GM21723 (cell line): ENCODE results near the gene ANKS1B.

Experiments
- ATAC-seq: cut with Tn5 transposase; IDR thresholded peaks from one replicate; pipeline ENCODE4 v1.9.1; 2021; ENCODE audit warnings: mild to moderate bottlenecking, moderate library complexity; ENCODE audit not compliant: unreplicated experiment

The ANKS1B gene

DNA sequence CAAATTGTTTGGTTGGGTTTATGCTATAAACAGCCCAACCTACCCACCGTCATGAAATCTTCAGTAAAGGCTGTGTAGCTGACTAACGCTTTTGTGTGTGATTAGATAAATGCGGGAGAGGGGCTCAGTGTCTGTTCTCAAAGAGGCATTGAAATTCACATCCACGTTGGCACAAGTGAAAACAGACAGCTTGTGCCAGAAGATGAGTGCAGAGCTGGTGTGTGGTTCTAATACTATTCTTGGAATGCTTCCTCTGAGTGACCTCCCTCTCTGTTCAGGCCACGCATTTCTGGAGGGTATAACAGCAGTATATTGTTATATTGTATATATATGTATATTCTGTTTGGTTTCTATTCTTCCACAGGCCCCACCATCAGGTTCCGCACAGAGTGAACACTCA is 1075.9 kb downstream of the ANKS1B start:
- ATAC-seq: no peak

DNA sequence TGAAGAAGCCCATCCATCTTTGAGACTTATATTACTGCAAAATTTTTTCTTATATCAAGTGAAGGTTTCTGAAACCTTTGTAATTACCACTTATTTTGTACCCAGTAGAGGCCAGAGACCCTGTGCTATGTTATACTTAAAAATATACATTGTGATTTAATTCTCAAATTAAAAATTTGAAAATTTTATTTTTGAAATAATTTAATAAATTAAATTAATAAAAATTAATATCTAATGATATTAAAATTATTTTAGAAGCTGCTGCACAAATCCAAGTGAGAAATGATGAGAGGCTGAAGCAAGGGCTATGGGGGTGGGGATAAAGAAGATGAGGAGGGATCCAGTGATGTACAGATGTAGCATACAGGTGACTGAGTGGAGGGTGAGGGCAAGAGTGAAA is 1080.9 kb downstream of the ANKS1B start:
- ATAC-seq: no peak

DNA sequence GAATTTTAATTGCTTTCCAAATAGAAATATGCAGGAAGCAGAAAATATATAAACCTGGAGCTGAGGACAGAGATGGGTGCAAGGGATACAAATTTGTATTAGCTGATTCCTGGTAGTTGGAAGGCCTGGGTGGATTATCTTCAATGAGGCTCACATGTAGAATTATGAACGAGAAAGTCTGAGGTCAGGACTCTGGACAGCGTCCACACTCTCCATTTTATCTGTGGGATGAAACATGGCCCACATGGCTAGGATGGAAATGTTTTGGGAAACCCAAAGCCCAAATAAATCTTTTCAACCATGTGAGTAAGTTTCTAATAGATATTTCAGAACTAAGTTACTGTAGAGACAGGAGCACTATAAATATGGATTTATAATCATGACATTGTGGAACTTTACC is 1083.5 kb downstream of the ANKS1B start:
- no peak for ATAC-seq

DNA sequence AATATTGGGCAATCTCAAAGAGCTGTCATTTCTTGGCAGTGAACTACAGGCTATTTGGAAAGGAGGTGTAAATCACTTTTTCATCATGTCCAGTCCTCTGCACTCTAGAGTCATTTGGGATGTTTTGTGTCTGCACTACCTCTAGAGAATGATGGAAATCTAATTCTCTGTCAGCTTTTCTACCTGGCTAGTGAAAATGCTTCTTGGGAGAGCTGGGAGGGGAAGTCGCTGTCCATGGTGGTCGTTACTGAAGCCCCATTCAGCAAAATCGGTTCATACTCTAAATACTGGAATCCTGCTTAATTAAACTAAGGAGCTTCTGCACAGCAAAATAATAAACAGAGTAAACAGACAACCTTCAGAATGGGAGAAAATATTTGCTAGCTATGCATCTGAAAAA is 1087.8 kb downstream of the ANKS1B start:
- no peak for ATAC-seq

DNA sequence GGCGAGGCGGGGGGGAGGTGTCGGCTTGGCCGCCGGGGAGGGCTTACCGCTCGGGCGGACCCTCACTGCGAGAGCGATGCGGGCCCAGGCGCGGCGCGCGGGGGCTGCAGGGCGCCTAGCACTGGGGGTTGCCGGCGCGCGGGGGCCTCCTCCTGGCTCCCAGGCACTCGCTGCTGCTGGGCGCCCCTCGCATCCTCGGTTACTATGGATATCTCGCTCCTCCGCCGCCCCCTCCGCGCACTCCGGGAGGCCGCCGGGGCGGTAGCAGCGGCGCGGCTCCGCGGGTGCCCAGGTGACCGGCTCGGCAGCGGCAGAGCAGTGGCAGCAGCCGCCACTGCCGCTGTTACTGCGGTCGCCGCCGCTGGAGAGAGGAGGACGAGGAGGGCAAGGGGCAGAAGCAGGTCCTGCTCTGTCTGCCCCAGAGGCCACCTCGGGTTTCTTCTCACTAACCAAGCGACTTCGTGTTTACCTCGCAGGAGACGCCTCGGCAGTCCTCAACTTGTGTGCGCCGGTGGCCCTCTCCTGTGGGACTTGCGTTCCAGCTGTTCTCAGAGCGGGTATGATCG is 1089.6 kb downstream of the ANKS1B start:
- no peak for ATAC-seq

DNA sequence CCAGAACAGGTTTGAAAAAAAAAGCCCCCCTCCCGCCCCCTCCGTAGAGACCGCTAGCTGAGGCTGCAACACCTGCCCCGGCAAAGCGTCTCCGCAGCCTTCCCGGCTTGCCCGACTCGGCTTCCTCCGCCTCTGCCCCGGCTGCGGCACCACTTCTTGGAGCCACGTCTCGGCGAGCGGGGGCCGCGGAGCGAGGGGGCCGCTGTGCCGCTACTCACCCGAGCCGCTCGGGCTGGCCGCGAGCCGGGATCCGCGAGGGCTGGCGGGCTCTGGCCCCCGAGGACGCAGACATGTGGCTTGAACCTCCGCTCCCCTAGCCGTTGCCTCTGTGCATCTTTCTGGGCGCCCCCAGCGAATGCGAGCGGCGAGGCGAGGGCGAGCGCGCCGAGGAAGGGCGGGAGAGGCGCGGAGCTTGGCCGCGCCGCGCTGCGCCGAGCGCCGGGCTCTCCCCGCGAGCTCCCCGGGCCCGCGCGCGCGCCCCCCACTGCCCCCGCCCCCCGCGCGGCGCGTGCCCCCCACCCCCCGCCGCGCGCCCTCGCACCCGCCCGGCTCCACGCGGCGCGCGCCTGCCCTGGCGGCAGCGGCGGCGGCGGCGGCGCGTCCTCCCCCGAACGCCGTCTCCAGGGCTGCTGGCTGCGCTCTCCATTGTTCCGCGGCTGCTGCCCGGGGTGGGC is 1090.2 kb downstream of the ANKS1B start:
- no peak for ATAC-seq

DNA sequence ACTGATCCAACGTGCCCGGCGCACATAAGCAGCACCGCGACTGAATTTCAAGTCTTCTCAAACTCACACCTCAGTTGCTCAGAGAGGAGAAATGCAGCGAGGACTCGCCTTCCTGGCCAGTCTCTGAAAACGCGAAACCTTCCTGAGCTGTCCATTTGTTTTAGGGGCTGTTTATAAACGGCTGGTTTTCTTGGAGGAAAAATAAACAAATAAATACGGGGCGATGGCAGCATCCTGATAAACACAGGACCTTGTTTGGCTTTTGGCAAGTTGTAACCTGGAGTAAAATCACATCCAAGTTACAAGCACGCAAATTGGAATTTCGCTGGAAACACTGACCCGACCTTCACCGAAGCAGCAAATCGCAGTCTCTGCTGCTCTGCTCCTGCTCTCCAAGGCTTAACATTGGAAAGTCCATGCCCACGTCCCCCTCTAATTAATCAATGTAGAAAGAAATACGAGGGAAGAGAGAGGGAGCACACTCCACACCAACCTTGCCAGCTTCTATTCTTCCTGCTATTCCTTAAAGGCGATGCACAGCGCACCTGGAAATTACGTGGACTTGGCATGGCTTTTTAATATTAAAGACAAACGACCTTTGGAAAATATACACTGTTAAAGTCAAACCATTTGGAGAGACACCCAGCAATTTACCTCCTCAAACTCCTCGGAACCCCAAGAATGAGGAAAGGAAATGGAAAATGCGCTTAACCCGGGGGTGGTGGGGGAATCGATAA is 1090.9 kb downstream of the ANKS1B start:
- no peak for ATAC-seq

DNA sequence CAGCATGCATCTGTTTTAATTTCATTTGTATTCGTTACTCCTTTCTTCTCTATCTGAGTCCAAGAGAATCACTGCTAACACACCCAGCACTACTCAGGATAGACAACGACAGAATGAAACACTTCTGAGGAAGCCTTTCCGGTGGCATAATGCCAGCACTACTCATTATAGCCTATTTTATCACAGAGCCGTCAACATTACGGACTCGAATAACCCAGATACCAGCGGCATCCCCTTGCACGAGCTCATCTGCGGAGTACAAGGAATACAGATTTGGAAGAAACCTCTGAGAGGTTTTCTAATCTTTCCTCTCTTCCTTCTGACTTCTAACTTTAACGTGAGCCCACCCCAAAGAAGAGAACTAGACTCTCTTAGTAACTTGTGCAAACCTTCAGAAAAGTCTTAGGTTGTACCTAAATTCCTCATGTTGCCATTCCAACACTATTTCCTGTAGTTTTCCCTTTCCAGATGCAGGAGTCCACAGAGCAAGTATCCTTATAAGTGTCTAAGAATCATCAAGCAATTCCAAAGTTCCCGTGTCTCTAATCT is 1091.5 kb downstream of the ANKS1B start:
- ATAC-seq: no peak

DNA sequence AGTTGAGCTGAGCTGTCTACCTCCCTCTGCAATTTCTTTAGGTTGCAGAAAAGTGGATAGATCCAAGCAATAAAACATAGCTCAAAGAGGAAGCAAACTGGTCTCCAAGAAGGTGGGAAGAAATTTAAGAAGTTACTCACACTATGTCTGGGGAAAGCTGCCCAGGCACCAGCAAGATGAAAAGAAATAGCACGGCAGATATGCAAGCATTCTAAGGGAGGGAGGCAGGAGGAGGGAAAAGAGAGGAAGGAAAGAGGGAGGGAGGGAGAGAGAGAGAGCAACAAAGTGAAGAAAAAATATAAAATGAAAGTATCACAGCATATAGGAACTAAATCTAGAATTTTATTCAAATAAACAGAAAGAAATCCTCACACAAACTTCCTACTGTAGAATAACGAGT is 1099.0 kb downstream of the ANKS1B start:
- ATAC-seq: no peak

DNA sequence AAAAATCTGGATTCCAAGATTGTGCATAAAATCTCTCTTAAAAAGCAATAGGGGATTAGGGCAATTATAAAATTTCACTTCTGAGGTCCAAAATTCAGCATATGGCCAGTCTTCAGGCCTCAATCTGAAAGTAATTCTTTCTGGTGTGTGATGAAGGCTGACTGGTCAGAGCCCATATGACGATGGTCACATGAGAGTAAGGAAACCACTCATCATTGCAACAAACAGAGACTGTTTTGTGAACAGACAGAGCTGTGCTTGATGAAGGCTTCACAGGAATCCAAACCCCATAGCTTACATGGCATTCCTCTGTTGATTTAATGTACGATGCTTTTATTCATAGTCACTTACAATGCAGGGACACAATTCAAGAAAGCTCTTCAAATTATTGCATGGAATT is 1101.5 kb downstream of the ANKS1B start:
- no peak for ATAC-seq

DNA sequence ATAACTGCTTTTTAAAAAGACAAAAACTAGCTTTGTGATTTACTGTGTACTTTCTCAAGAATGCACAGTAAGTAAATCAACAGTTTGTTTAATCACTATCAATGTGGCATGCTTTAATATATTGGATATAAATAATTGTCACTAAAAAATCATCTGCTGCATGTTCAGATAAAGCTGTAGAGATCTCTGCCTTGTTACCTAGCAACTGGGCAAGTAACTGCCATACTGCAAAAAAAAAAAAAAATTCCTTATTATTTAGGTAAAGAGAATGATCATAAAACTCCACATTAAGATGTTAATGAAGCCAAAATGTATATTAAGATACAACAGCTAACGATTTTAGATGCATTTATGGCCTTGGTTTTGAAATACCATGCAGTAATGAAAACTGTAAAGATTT is 1102.2 kb downstream of the ANKS1B start:
- no peak for ATAC-seq

DNA sequence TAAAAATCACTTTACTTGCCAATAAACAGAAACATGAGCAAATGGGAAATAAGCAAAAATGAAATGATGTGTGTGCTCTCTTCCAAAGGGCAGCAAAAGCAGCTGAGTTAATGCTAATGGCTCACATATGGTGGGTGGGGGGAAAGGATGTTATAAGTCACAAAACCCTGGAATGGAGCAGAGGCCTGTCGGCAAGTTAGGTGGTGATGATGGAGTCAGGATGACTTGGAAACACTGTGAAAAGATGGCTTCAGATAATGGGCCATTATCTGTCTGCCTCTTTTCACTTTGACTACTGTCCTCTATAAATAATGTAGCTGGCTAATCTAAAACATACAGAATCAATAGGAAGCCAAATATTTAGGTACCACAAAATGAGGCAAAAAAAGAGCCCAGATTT is 1111.0 kb downstream of the ANKS1B start:
- no peak for ATAC-seq

DNA sequence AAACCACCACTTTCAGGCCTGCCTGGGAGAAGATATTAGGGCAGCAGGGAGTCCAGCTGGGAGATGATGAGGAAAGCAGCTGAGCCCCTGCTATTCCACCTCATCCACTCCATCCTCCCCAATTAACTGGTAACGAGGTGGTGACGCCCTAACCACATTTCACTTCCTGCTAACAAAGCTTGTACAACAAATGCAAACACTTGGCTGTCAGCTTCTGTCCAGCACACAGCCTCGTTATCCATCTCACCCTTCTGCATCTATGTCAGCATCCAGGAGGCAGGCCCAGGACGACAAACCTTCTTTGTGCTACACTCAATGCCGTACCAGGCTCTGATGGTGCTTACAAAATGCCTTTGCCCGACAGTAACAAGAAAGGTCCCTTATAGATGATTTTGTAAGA is 1114.2 kb downstream of the ANKS1B start:
- no peak for ATAC-seq

DNA sequence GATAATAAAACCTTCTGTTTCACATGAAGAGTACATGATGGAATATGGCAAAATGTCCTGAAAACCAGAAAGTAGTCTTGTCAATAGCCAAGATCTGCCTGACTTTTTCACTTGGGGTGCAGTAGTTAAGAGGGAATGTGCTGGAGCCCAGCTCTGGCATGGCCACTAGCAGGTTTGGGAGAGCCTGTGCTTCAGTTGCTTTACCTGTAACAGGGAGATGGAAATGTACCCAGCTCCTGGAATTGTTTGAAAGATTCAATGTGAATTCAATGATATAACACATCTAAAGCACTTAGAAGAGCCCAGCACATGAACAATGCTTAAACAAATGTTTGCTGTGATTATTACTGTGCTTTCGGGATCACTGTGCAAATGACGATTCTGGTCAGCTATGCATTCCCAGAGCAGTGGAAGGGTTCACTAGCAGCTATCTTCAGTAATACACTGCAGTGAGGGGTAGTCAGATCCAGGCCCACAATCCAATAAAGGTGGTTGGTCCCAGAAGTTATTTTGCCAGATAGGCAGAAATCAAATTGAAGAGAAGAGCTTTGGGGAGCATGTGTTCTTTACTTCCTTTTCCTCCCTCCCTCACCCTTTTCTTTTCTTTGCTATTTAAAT is 1114.7 kb downstream of the ANKS1B start:
- ATAC-seq: no peak

DNA sequence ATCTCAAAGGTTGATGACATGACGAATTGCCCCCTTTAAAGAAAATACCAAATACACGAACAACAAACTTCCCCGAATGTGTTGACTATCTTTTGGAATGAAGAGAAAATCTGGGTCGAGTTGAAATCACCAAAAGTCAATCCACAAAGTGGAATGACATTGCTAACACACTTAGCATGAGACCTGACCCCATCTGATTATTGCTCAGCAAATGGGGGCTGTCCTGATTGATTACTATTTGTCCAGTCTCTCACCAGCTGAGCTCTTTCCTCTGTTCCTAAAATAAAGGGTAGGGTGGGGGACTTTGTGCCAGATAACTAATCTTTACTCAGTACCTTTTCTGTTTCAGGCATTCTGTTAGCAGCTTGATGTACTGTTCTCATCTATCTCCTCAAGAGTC is 1116.2 kb downstream of the ANKS1B start:
- no peak for ATAC-seq

DNA sequence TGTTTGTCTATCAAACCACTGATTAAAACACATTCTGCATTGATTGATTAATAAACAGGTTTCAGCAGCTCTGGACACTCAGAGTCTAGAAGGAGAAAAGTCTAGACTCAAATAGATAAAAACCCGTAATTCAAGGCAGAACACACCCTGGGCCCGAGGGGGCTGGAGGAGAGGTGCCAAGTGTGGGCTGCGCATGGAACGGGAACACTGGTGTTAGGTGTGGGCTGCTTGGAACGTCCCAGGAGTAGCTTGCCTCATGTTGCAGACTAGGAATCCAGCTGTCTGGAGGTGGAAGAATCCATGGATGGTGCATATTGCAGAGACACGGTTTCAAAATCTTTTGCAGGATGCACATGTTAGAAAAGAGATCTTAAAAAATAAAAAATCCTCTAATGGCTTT is 1116.7 kb downstream of the ANKS1B start:
- no peak for ATAC-seq

DNA sequence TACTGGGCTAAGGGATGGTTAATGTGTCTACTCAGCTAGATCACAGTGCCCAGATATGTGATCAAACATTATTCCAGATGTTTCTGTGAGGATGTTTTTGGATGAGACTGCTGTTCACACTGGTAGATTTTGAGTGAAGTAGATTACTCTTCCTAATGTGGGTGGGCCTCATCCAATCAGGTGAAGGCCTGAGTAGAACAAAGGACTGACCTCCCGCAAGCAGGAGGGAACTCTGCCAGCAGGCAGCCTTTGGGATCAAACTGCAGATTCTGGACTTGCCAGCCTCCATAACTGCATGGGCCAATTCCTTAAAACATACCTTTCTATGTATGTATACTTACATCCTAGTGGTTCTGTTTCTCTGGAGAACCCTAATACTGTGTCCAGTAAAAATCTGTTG is 1120.4 kb downstream of the ANKS1B start:
- ATAC-seq: no peak

DNA sequence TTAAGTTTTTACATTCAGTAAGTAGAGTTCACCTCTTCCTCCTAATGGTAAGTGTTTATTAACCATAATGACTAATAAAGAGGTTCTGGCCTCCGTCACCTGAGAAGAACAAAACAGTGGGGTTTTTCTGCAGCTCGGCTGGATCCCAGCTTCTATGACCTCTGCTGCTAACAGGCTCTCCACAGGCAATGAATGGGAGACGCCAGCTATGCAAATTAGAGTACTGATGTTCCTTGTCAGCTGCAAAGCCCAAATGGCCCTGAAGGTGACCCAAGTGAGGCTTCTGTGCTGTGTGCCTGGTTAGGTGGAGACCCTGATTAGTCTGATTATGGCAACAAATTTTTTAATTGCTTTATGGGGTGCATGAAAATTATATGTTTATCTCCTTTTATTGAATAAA is 1121.6 kb downstream of the ANKS1B start:
- ATAC-seq: no peak

DNA sequence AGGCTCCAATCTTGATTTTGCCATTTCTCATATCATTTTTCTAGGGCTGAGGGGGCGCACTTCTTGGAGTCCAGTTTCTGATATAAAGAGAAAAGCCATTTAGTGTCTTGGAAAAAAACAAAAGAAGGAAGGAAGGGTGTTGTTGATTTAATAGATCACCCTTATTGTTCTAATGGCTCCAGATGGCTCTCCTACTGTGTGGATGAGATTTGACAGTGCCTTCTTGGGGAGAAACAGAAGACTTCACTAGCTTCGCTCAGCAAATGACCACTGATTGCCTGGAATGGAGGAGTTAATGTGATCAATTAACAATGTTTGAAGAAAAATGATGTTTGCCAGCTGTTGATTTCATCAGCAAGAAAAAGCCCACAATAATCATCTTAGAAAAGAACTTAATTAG is 1123.5 kb downstream of the ANKS1B start:
- ATAC-seq: no peak

DNA sequence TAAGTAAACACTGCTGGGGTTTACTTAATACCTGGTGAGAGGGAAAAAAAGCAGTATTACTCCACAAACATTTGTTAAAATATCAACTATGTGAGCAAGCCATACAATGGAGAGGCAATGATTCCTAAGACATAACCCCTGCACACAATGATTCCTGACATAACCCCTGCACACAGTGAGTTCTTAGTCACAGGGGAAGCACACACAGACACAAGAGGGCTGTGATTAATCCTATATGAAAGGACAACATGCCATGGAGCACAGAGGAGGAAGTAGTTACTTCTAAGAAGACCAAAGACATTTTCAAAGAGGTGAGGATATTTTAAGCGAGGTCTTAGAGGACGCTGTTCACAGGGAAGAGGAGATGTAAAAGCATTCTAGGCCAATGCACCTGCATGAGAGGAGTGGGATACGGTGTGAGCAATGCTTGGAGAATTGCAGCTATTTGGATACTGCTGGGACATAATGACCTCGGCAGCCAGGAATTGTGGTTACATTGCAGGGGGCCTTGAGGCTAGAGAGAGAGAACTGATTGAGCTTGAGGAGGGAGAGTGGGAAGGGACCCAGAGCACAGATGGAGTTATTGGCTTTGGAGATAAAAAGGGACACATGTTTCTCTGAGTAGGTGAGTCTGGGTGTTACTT is 1127.7 kb downstream of the ANKS1B start:
- ATAC-seq: no peak

DNA sequence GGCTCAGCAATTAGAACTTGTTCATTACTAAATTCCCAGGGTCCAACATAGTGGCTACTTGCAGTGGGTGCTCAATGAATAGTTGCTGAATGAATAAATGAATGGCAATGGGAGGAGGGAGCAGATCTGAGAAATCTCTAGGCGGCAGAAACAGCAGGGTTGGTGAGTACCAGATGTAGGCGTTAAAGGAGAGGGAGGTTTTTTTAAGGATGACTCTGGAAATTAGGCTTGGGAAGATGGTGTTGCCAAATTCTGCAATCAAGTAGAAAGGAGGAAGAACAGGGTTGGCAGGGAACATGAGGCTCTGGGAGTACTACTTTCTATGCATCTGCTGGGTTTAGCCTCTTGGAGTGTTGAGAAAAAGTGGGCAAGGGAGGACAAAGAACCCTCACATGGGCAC is 1132.6 kb downstream of the ANKS1B start:
- no peak for ATAC-seq
